ENCODE results near the gene BMERB1.

- TF ChIP-seq CTCF (IDR thresholded peaks at IDR 0.05; ENCODE audit: poor library complexity) (no peak), EZH2 (IDR thresholded peaks at IDR 0.05; ENCODE audit: borderline replicate concordance) (no peak)
Observed at GRCh38 chr16:15621456-15621855, 187.1 kb downstream of the BMERB1 start.
